DMS 273 treated with DMSO at 0.1 percent for 48 hours (cell line): ENCODE measurements around the gene DNAH7.

Source experiments
- DNase-seq: peaks from one replicate; lab custom pipeline; 2025; lab: John Stamatoyannopoulos, UW

The DNAH7 gene

DNA sequence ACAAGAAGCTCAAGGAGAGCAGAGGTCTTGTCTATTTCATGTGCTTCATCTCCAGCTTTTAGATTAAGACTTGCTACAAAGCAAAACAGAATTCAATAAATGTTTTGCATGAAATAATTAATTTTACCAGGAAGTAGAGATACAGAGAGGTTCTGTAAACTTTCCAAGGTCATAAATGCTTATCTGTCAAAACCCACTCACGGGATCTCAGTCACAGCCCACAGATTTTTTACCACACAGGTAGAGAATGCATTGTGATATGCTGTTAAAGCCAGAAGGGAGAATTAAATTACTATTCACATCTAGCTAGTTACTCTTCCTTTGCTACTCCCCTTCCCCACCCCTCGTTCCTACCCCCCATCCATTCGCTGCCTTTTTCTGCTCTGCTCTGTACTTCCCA, 205.5 kb downstream of the DNAH7 start:
- DNase-seq: no peak

DNA sequence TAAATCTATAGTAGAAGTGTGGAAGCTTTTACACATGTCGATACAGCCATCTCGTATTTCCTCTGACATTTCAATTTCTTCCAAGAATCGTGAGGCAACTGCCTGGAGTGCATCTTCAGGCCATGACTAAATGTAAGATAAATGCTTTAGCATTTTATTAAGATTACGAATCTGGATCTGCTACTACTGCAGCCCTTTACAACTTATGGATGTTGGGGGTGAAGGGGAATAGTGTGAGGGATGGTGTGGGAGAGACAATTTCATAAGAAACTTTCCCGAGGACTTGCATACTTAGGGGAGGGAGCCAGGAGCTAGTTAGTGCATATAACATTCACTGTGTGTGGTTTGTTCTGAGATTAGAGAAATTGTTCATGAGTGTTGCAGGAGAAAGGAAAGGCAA, 206.8 kb downstream of the DNAH7 start:
- no peak for DNase-seq

- DNase-seq: no peak
Measured at GRCh38 chr2:195859513-195859912, 209.1 kb downstream of the DNAH7 start.

DNA sequence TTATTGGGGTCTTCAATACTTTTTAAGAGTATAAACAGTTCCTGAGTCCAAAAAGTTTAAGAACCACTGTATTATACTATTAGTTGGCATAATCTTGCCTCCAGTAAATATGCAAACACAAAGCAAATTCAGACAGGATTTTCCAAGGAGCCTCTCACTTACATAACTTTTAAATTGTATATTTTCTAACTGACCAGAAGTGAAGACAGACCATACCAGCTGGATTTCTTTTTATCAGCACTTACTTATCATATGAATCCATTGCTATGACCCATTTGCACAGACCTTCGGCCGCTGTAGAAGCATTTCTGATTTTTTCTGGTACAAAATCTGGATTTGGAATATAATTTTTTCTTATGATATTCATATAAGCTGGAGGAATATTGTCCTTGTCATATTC, 211.5 kb downstream of the DNAH7 start:
- no peak for DNase-seq

- no peak for DNase-seq
Measured at GRCh38 chr2:195850764-195851163, 217.9 kb downstream of the DNAH7 start.

GRCh38 chr2:195848119-195848899, 220.3 kb downstream of the DNAH7 start:
- DNase-seq: no peak

- DNase-seq: no peak
Measured at GRCh38 chr2:195842932-195843331, 225.7 kb downstream of the DNAH7 start.

DNA sequence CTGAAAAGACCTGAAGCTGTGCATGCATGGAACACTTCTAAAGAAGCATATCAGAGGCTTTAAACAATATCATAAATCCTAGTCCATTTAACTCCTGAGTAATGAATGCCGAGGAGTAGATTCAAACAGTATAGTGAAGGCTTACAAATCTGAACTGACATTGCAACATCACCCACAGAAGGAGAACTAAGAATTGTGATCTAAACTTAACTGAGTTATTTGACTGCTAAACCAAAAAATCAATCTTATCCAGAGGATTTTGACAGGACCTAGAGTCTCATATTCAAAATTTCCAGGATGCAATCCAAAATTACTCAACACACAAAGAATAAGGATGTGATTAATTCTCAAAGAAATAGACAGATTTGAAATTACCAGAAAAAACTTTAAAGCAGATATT, 230.6 kb downstream of the DNAH7 start:
- no peak for DNase-seq

- no peak for DNase-seq
Measured at GRCh38 chr2:195836002-195836401, 232.6 kb downstream of the DNAH7 start.

DNA sequence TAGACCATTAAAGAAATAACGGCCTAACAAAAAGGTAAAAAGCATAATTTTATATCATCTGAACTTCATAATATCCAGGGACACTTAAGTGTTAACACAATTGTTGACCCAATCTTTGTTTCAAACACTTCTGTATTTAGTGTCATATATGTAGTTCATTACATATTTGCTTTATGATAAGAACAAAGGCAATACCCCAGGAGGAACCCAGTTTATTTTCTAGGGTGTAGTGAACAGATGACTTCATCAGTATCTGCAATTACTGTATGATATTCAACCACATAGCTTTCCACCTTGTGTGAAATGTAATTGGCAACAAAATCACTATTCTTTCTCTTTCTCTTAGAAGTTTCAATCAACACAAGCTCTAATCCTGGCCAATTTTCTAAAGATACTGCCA, 233.8 kb downstream of the DNAH7 start:
- DNase-seq: no peak

GRCh38 chr2:195830968-195831950, 237.4 kb downstream of the DNAH7 start:
- no peak for DNase-seq

DNA sequence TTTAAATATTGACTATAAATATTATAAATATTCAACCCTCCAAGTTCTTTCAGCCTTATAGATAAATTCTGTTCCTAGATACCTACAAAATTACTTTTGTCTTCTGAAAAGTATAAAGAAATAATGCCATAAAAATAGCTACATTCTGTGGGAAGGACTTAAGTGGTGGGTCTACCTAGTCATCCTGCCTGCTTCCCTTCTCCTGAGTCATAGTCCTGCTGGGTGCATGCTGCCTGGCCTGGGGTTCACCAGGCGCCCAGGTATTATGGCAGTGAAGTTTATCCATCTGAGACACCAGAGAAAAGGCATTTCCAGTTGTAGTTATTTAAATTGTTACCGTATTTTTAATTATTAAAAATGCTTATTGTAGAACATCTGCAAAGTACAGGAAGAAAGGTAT, 244.2 kb downstream of the DNAH7 start:
- DNase-seq: no peak

- DNase-seq: no peak
Measured at GRCh38 chr2:195823206-195823605, 245.4 kb downstream of the DNAH7 start.

DNA sequence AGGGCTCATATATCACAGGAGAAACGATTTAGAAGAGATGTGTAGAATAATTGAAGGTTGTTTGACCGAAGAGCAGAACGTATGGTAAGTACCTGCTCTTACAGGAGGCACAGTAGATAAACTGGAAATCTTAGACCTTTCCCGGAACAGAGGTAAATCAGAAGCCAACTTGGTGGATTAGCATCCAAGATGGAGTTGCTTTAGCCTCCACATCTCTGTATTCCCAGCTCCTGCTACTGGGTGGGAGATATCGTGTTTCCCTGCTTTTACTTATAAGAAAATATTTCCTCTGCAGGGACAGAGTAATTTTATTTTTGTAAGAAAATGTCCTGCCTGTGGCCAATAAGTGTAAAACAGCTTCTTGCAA, 247.1 kb downstream of the DNAH7 start:
- DNase-seq: no peak

DNA sequence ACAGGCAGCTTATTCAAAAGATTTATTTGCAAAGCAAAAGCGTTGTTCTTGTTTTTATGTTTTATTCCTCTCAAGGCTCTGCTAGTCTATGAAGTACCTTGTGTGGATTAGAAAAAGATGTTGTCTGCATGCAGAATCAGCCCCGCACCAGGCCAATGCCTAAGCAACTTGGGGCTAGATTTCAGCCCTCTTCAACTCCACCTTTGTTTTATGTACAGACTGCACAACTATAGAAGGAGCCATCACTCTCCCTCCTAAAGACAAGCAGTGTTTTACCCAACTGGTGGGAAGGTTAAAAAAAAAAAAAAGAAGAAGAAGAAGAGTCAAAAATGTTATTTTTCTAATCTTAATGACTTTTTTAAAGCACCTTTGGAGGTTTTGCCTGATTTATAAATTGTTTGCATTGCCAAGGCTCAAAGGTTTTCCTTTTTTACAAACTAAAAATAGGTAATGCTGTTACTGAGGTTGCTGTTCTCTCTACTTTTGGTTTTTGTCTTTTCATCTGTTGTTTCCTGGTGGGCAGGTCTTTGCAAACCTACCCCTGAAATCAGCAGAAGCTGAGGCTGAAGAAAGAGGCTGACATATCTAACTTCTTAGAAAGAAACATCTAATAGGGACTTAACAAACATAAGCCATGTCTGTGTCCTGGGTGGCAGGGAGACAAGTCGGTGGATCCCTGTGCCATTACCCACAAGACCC, 247.6 kb downstream of the DNAH7 start:
- no peak for DNase-seq

GRCh38 chr2:195820373-195820772, 248.3 kb downstream of the DNAH7 start:
- no peak for DNase-seq

DNA sequence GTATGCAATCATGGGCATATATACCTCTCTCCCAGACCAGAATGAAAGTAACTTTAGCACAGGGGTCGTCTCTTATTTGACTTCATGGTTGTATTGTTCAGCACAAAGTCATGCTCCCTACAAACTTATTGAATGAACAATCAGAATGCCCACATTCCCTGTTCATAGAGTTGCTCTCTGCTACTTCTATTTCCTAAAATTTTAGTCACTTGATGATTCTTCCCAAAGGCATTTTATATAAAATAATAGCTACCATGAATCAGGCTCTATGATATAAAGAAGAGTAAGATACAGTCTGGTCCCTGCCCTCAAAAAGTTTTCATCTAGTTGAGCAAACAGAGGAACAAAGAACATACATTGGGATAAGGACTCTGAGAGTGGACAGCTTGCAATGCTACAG, 249.4 kb downstream of the DNAH7 start:
- DNase-seq: no peak

- DNase-seq: no peak
Measured at GRCh38 chr2:195818526-195818925, 250.1 kb downstream of the DNAH7 start.

GRCh38 chr2:195818106-195818505, 250.5 kb downstream of the DNAH7 start:
- no peak for DNase-seq

DNA sequence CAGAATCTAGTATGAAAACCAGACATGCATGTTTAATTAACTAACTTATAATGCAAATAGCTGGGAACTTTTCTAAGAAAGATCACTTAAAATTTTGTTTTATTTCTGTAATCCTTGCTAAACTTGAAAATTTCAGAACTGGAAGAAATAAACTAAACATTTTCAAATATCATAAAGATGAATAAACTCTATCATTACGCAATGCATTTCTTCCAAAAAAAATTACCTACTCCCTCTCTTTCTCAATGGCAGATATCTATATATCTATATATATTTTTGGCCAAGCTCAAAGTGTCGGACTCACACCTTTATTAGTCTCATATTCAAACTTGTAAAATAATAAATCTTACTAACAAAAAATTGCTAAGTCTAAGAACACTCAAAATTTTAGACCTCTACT, 253.6 kb downstream of the DNAH7 start:
- no peak for DNase-seq

GRCh38 chr2:195813421-195813820, 255.2 kb downstream of the DNAH7 start:
- no peak for DNase-seq

DNA sequence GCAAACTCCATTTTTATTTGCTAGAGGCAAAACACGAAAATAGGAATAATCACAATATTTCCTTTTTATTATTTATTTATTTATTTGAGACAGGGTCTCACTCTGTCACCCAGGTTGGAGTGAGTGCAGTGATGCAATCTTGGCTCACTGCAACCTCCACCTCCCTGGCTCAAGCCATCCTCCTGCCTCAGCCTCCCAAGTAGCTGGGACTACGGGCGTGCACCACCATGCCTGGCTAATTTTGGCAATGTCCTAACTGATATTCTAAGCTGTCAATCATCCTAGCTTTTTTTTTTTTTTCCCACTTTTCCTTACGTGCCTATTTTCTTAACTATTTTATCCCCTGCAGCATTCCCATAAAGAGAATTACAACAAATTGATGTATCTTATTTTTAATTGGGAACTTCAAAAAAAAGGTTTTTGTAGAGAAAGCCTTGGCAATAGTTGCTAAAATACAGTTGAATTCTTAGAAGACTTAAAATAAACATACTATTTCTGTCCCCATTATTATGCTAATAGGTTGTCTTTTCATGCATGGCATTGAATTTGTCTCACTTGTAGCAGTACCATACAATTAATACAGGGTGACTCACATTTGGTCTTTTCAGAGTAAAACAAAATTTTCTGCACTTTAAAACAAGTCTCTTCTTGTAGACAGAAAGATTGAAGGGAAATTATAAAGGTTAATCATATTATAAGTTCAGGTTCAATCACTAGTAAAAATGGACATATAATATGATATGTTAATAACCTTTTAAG, 258.1 kb downstream of the DNAH7 start:
- DNase-seq: no peak
